Heart right ventricle (tissue), 16 donors: ENCODE data around the gene CXCL14. TPM values are rescaled to one million over a fixed set of nuclear protein-coding genes. Genes with fewer than 3 reads are reported as not detected.

Source experiments
- ATAC-seq, 8 donors: fragments of 200-7000 bp; cut with Tn5 transposase; one replicate each; pipeline ENCODE4 v1.9.1; 2020; ENCODE audit warnings: mild to moderate bottlenecking in 8 of 8, moderate library complexity in 8 of 8, moderate number of reproducible peaks in 1 of 8
- DNase-seq, 2 donors: peaks; one replicate each; pipeline ENCODE4 v3.0.0-alpha.2; 2020
- H3K27ac ChIP-seq, 10 donors: fragments of 200-600 bp; sonication (generic) in 2 of 10; one replicate each; pipeline versions ENCODE4 v1.5.0 to v1.8.0; 2020 to 2022; ENCODE audit warnings: mild to moderate bottlenecking in 3 of 10
- H3K27me3 ChIP-seq, 7 donors: fragments of 200-600 bp; one replicate each; pipeline ENCODE4 v1.8.0; 2021 to 2022; ENCODE audit warnings: mild to moderate bottlenecking in 2 of 7
- H3K36me3 ChIP-seq, 9 donors: fragments of 200-600 bp; sonication (generic) in 1 of 9; one replicate each; pipeline versions ENCODE4 v1.5.0 to v1.8.0; 2020 to 2022; ENCODE audit warnings: mild to moderate bottlenecking in 2 of 9
- H3K4me1 ChIP-seq, 9 donors: fragments of 200-600 bp; sonication (generic) in 1 of 9; one replicate each; pipeline versions ENCODE4 v1.5.0 to v1.8.0; 2020 to 2022; ENCODE audit warnings: mild to moderate bottlenecking in 4 of 9
- H3K4me3 ChIP-seq, 10 donors: fragments of 200-600 bp; sonication (generic) in 2 of 10; one replicate each; pipeline versions ENCODE4 v1.5.0 to v1.8.0; 2020 to 2022; ENCODE audit warnings: mild to moderate bottlenecking in 7 of 10, moderate library complexity in 2 of 10
- H3K9me3 ChIP-seq, 11 donors: fragments of 200-600 bp in 10 of 11; sonication (generic) in 2 of 11; one replicate each; pipeline versions ENCODE4 v1.5.0 to v1.8.0; 2013 to 2022; ENCODE audit warnings: mild to moderate bottlenecking in 2 of 11, control low read depth in 1 of 11, moderate library complexity in 1 of 11
- CTCF ChIP-seq, 9 donors: fragments of 200-600 bp; sonication (generic) in 2 of 9; IDR thresholded peaks; one replicate each; pipeline versions ENCODE4 v1.5.0 to v1.8.0; 2021 to 2022; ENCODE audit warnings: antibody characterized with exemption in 9 of 9, mild to moderate bottlenecking in 5 of 9, moderate library complexity in 1 of 9
- WGBS, 2 donors: extraction: QIAGEN DNeasy Blood & Tissue Kit; methylation state at CpG; one replicate each; pipeline ENCODE4 v1.1.7; 2013; ENCODE audit warnings: inconsistent platforms in 1 of 2; 5-methylcytosine and 5-hydroxymethylcytosine counted together
- intact Hi-C, 10 donors: fragments of 100-400 bp; cut with DNase I; formaldehyde crosslinking; loops; one replicate each; pipeline versions ENCODE4 v1.11.1 to v1.14.2; 2022
- polyA plus RNA-seq, 2 donors: library from polyadenylated mRNA; stranded (reverse); fragments of 200-250 nt; gene quantifications; one replicate each; pipeline ENCODE4 v1.2.3, GENCODE V29; 2013
- total RNA-seq, 10 donors: library from RNA; stranded (reverse); fragmentation: NEBNext Ultra II Directional in 3 of 10; extraction: Animal tissue kit (Norgen Biotek cat#: 25700) in 3 of 10; gene quantifications; one replicate each; pipeline versions ENCODE4 v1.2.1 to v1.2.4, GENCODE V29; 2021 to 2023
- donor health status: Arrhythmogenic right ventricular cardiomyopathy.
- donor health status: ischemic (EF 13 %, LVEDD 7.1; RV severe dilation, severe dysfunction).
- donor health status: healthy with polysubstance abuse.
- donor health status: DM: no; HTN: yes; CAD: no.
- donor health status: DM: no; HTN: no; CAD: no.
- donor health status: ischemic (EF 25% LVEDD 6.9; RV normal size, moderate dysfunction).
- donor health status: ischemic (EF 25% LVEDD 5.7; RV mildly dilated, moderate dysfunction).
- donor health status: healthy.
- donor health status: DM: yes; HTN: yes; CAD: no.
- donor health status: Ischemic cardiomyopathy.
- donor health status: ischemic (EF 35%, LVEDD 5.7; RV mildly dilated, moderate dysfunction).
- donor health status: nonischemic (EF 11% LVEDD 7.7; RV severe dilation, severe dysfunction).
- donor health status: DM: yes; HTN: yes; CAD: no.
- donor health status: PGD.
- donor health status: ischemic (EF 29% LVEDD 5.4; RV normal size, mild dysfunction).
- donor health status: nonischemic (EF 23%, LVEDD 6.1; RV moderate dilation, normal function).

The CXCL14 gene
- total and polyA plus RNA-seq, 12 donors, result 0.28 to 2.2 (median 0.51) TPM

- peaks cover 0 to 49% (median 17%) of the 10 kb centered on the region in 7 donors for H3K27me3 ChIP-seq
Observed at GRCh38 chr5:135593141-135593540, 14.3 kb upstream of the CXCL14 start.

GRCh38 chr5:135592312-135593045 lies 13.7 kb upstream of the CXCL14 start:
- Histone ChIP-seq H3K36me3 (no peaks in the 10 kb centered on the region), H3K27me3 (peaks cover 0 to 47% (median 17%) of the 10 kb centered on the region in 7 donors), H3K27ac (no peak overlapping the region), H3K4me1 (no peaks in the 10 kb centered on the region), H3K9me3 (no peaks in the 10 kb centered on the region), H3K4me3 (no peak overlapping the region)
- DNase-seq, result no peak
- no peak for ATAC-seq
- intact Hi-C loops, result no loop called here
- no peak for TF ChIP-seq CTCF (IDR thresholded peaks at IDR 0.05)
- WGBS, 2 donors, result 72 to 73% methylated on average over 6 of the region's 6 CpGs

More at GRCh38 chr5:135593141-135593540, 14.3 kb upstream of the CXCL14 start:
- no peak for TF ChIP-seq CTCF (IDR thresholded peaks at IDR 0.05)
- DNase-seq, result no peak
- Histone ChIP-seq H3K27ac (no peak overlapping the region), H3K4me1 (no peaks in the 10 kb centered on the region), H3K36me3 (no peaks in the 10 kb centered on the region), H3K9me3 (no peaks in the 10 kb centered on the region), H3K4me3 (no peak overlapping the region)
- no peak for ATAC-seq
- 60 to 76% methylated on average over 3 of the region's 3 CpGs for WGBS, 2 donors
- intact Hi-C loops, result no loop called here

GRCh38 chr5:135591277-135591676 lies 12.5 kb upstream of the CXCL14 start:
- intact Hi-C loops, result no loop called here
- peaks cover 0 to 39% (median 17%) of the 10 kb centered on the region in 7 donors for H3K27me3 ChIP-seq
- no peak for TF ChIP-seq CTCF (IDR thresholded peaks at IDR 0.05)

GRCh38 chr5:135589152-135589551 lies 10.4 kb upstream of the CXCL14 start:
- H3K36me3 ChIP-seq, result no peaks in the 10 kb centered on the region
- H3K4me1 ChIP-seq, result no peaks in the 10 kb centered on the region
- TF ChIP-seq CTCF (IDR thresholded peaks at IDR 0.05), result no peak
- ATAC-seq (no peak), DNase-seq (no peak)
- 88 to 93% methylated on average over 3 of the region's 3 CpGs for WGBS, 2 donors
- no peaks in the 10 kb centered on the region for H3K9me3 ChIP-seq
- no peak overlapping the region for H3K27ac ChIP-seq
- peaks cover 0 to 55% (median 23%) of the 10 kb centered on the region in 7 donors for H3K27me3 ChIP-seq
- intact Hi-C loops, result no loop called here
- no peak overlapping the region for H3K4me3 ChIP-seq

More at GRCh38 chr5:135591277-135591676, 12.5 kb upstream of the CXCL14 start:
- Histone ChIP-seq H3K4me1 (no peaks in the 10 kb centered on the region), H3K27ac (no peak overlapping the region), H3K36me3 (no peaks in the 10 kb centered on the region), H3K9me3 (no peaks in the 10 kb centered on the region), H3K4me3 (no peak overlapping the region)
- WGBS, 2 donors, result 85 to 90% methylated on average over 5 of the region's 5 CpGs
- DNase-seq, result no peak
- no peak for ATAC-seq
